RWPE2 (cell line): Measurements from ENCODE around the gene ASIC2.

Source experiments
- ATAC-seq: fragments of 200-7000 bp; cut with Tn5 transposase; 3 replicates; pipeline ENCODE4 v1.9.1; 2021; ENCODE audit warnings: low read depth
- DNase-seq: peaks from one replicate; pipeline ENCODE4 v3.0.0-alpha.2; 2020; ENCODE audit warnings: low spot score
- H3K27ac ChIP-seq: fragments of 450-650 bp; 2 replicates; pipeline ENCODE4 v1.5.1; 2017; ENCODE audit warnings: mild to moderate bottlenecking; ENCODE audit not compliant: poor library complexity, severe bottlenecking
- H3K27me3 ChIP-seq: fragments of 250-450 bp; sonication (Bioruptor Pico); 2 replicates; pipeline ENCODE4 v1.5.1; 2021; ENCODE audit warnings: mild to moderate bottlenecking, moderate library complexity; ENCODE audit not compliant: insufficient read depth, poor library complexity, severe bottlenecking
- H3K36me3 ChIP-seq: fragments of 250-450 bp; sonication (Bioruptor Pico); 2 replicates; pipeline ENCODE4 v1.5.1; 2020; ENCODE audit warnings: low read depth, mild to moderate bottlenecking, moderate library complexity
- H3K4me1 ChIP-seq: fragments of 250-450 bp; sonication (Bioruptor Pico); 2 replicates; pipeline ENCODE4 v1.5.1; 2021; ENCODE audit warnings: mild to moderate bottlenecking, moderate library complexity; ENCODE audit not compliant: insufficient read depth, poor library complexity, severe bottlenecking
- H3K4me3 ChIP-seq: fragments of 250-450 bp; sonication (Bioruptor Pico); 2 replicates; pipeline ENCODE4 v1.5.1; 2021; ENCODE audit warnings: mild to moderate bottlenecking, moderate library complexity; ENCODE audit not compliant: severe bottlenecking
- H3K9me3 ChIP-seq: fragments of 250-450 bp; sonication (Bioruptor Pico); 2 replicates; pipeline ENCODE4 v1.5.1; 2021; ENCODE audit warnings: mild to moderate bottlenecking, moderate library complexity; ENCODE audit not compliant: severe bottlenecking
- TF ChIP-seq, protein P1 (sequence below): fragments of 450-650 bp; IDR thresholded peaks from one replicate; pipeline ENCODE4 v1.5.1; 2017; ENCODE audit warnings: mild to moderate bottlenecking, moderate library complexity; ENCODE audit not compliant: poor library complexity, severe bottlenecking

Gene ASIC2

GRCh38 chr17:33291248-33292200 is 1.6 kb downstream of the ASIC2 start:
- Histone ChIP-seq H3K27ac (no peak overlapping the region), H3K27me3 (peaks cover 10% of the 10 kb centered on the region), H3K9me3 (no peaks in the 10 kb centered on the region), H3K36me3 (no peaks in the 10 kb centered on the region), H3K4me3 (peak overlapping the region; percentile 41), H3K4me1 (no peaks in the 10 kb centered on the region)
- no peak for DNase-seq
- peak; percentile 6 for ATAC-seq
- TF ChIP-seq, protein P1, sequence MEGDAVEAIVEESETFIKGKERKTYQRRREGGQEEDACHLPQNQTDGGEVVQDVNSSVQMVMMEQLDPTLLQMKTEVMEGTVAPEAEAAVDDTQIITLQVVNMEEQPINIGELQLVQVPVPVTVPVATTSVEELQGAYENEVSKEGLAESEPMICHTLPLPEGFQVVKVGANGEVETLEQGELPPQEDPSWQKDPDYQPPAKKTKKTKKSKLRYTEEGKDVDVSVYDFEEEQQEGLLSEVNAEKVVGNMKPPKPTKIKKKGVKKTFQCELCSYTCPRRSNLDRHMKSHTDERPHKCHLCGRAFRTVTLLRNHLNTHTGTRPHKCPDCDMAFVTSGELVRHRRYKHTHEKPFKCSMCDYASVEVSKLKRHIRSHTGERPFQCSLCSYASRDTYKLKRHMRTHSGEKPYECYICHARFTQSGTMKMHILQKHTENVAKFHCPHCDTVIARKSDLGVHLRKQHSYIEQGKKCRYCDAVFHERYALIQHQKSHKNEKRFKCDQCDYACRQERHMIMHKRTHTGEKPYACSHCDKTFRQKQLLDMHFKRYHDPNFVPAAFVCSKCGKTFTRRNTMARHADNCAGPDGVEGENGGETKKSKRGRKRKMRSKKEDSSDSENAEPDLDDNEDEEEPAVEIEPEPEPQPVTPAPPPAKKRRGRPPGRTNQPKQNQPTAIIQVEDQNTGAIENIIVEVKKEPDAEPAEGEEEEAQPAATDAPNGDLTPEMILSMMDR = peak; percentile 26

DNA sequence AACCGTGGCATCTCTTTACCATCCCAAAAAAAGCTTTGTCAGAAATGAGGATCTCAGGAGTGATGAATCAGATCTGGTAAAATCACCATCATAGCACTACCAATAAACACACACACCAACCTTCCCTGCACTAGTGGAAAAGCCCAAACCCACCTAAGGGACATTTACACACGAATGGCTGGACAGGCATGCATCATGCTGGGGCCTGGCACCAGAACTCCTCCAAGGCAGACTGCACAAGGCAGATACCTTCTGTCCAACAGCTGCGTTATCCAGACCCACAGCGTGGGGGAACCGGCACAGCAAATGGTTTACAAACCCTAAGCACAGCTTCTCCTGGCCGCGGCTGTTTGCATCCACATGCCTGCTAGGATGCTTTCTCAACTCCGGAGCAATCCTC is 2.8 kb downstream of the ASIC2 start:
- TF ChIP-seq, protein P1 = no peak
- Histone ChIP-seq H3K27me3 (peaks cover 10% of the 10 kb centered on the region), H3K36me3 (no peaks in the 10 kb centered on the region), H3K4me1 (peaks cover 3% of the 10 kb centered on the region), H3K9me3 (no peaks in the 10 kb centered on the region), H3K27ac (no peak overlapping the region), H3K4me3 (no peak overlapping the region)
- ATAC-seq (no peak), DNase-seq (no peak)

GRCh38 chr17:33288954-33289353 is 4.1 kb downstream of the ASIC2 start:
- TF ChIP-seq, protein P1 = no peak
- Histone ChIP-seq H3K4me1 (peaks cover 10% of the 10 kb centered on the region), H3K36me3 (no peaks in the 10 kb centered on the region), H3K27ac (no peak overlapping the region), H3K4me3 (no peak overlapping the region), H3K27me3 (peaks cover 10% of the 10 kb centered on the region), H3K9me3 (no peaks in the 10 kb centered on the region)
- DNase-seq = no peak
- no peak for ATAC-seq

GRCh38 chr17:33287096-33287725 is 5.9 kb downstream of the ASIC2 start:
- ATAC-seq (no peak), DNase-seq (no peak)
- no peak overlapping the region for H3K27ac ChIP-seq
- peaks cover 18% of the 10 kb centered on the region for H3K4me1 ChIP-seq
- peaks cover 3% of the 10 kb centered on the region for H3K27me3 ChIP-seq
- H3K9me3 ChIP-seq = no peaks in the 10 kb centered on the region
- TF ChIP-seq, protein P1 = no peak
- H3K36me3 ChIP-seq = no peaks in the 10 kb centered on the region
- H3K4me3 ChIP-seq = no peak overlapping the region
